ENCODE results near the gene PGAM1.

GRCh38 chr10:97482381-97482780, 56.4 kb downstream of the PGAM1 start:
- TF ChIP-seq EGR1 (IDR thresholded peaks at IDR 0.05; ENCODE audit: low read depth), result no peak
- no peak for TF ChIP-seq REST (IDR thresholded peaks at IDR 0.05; ENCODE audit: low read depth)
